Activated CD4-positive, alpha-beta T cell treated with anti-CD3 and anti-CD28 coated beads for 4 hours (primary cell): ENCODE measurements around the gene DNAJB4.
"Not testable (repeated sequence)": the region's sequence is repeated elsewhere in the genome, so short reads cannot be mapped to it uniquely, and the experiment has no call there.

ENCODE experiments used
- DNase-seq, 2 donors: peaks; one replicate each; pipeline ENCODE4 v3.0.0-alpha.2; 2020

Gene DNAJB4

DNA sequence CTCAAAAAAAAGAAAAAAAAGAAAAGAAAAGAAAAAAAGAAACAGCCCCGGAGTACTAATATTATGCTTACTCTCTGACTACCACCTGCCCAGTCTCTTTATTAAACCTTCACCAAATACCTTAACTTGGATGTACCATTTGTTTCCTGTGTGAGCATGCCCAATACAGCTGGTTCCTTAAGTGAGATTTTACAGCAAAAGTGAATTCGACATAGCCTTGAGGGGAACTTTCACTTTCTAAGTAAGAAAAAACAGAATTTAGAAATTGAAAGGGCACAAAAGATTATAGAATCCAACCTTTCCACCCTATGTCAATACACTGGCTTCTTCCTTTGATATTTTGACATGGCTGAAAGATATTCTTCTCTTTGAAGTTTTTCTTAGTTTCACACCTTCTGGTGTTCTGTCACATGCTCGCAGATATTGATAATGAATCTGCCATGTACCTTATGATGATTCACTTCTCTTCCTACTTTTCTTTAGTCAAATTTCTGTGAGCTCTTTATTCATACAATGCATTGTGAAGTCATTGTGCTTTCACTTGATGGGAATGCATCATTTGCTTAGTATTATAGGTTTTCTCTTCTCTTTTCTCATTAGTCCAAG, 35.8 kb downstream of the DNAJB4 start:
- DNase-seq: no peak

DNA sequence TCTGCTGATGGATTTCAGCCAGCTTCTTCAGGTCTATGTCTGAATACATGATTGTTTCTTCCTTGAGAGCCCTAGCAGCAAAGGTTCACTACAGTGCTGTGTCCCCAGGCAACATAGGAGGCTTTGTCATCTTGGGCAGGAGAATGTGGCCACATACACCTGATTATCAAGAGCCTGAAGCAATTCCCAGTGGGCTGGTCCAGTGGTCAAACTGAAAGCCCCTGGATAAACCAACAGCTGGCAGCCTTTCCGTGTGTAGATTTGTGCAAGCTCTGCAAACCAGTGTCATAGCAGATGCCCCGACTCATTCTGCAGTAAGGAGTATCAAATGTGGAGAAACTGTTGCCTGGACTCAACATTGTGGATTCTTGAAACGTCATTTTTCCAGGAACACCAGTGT, 38.7 kb downstream of the DNAJB4 start:
- no peak for DNase-seq

DNA sequence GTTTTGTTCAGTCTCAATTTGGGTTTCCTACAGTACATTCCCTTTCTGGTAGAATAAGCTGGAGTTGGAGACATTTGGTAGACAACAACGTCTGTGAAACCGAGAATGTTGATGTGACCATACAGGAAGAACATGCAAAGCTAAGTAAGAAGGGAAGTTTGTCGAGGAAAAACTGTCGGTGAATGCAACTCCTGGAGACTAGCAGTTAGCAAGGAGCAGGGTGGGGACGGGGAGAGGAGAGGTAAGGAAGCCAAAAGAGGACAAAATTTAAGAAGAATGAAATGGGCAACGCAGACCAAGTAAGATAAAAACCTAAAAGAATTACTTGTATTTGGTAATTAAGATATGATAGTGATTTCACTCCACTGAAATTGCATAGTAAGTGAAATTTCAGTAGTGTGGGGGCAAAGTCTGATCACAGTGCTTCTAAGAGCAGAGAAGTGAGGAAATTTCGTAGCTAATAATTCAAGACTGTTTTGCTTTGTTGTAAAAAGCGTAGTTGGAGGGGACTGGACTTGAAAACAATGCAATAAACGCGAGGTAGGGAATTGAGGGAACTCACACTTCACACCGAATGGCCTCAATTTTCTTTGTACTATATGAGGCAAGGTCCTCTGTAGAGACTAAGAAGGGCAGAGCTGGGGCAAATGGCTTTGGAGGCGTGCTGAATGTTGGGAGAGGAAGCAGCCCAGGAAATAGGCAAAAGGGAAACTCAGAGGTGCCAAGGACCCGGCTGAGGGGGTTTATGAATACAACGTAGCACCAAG, 40.2 kb downstream of the DNAJB4 start:
- DNase-seq: no peak

DNA sequence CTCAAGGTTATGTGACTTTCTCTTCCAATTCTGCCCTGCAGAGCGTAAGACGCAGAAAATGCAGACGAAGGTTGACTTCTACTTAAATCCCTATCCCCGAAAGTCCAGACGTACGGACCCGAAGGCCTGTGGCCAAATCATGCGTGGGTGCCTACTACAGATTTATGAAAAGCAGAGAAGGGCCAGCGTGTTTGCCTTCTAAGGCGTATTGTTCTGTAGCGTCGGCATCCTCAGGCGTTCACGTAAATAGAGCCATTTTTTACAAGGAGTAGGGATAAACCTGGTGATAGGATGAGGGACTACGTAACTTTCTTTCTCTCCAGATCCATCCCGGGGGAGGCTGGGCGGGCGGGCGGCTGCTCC, 40.8 kb downstream of the DNAJB4 start:
- DNase-seq: no peak

DNA sequence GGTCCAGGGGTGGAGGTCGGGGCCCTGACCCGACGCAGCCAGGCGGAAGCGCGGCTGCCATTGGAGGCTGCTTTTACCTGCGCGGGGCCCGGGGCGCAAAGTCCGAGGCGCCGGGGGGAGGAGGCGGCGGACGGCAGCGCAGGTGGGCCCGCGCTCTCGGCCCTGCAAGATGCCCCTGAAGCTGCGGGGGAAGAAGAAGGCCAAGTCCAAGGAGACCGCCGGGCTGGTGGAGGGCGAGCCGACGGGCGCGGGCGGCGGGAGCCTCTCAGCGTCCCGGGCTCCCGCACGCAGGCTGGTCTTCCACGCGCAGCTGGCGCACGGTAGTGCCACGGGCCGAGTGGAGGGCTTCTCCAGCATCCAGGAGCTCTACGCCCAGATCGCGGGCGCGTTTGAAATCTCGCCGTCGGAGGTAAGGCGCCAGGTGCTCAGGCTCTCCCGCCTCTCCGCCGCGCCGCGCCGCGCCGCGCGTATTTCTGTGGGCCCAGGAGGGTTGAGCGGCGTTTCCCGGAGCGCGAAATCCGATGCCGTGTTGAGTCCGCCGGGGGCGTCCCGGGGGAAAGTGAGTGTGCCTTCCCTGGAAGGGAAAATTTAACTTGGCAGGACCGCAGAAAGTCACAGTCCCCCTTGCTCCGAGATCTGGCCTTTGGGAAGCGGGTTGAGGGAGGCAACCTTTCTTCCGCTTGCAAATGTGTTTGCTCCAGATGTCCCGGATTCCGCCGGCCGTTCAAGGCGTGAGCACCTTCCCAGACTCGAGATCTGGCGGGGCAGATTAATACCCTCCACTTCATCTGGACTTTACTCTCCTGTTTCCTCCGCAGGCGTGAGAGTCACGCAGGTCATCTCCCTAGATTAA, 41.4 kb downstream of the DNAJB4 start, which contains the start of gene GIPC2:
Gene GIPC2, plus strand, starts transcription at position 41 of the 853 bp plus-strand sequence. Its CDS starts 129 bp downstream, at position 170.
- peak; percentile 5 to 8 for DNase-seq

DNA sequence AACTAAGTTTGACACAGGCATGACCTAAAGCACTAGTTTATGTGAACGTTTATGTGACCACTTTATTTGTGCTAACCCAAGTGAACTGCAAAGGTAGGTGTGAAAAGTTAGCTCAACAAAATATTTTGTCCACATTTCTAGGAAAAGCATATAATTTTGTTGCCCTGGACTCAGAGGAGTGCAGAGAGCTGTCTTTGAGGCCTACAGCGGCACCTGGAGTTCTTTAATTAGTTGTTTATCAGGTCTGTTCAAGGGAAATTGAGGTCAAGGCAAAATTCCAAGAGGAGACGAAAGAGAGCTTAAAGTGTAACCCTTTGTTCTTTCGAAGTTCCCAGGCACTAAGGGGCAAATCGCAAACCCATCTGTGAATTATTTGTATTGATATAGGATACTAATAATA, 42.4 kb downstream of the DNAJB4 start:
- DNase-seq: no peak

DNA sequence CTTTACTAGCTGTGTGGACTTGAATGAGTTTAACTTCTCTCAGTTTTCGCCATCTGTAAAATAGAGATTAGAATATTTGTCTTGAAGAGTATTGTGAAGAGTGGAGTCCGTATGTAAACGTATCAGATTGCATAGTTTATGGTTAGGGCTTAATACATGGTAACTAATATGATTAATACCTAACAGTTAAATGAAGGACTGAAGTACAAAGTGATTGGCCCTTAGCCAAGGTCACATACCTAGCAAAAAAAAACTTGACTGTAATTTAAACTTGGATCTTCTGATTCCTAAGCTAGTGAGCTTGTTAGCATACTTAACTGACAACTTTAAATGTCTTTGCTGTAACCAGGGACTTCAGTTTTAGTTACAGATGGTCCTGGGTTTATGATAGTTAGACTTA, 42.9 kb downstream of the DNAJB4 start:
- DNase-seq: no peak

DNA sequence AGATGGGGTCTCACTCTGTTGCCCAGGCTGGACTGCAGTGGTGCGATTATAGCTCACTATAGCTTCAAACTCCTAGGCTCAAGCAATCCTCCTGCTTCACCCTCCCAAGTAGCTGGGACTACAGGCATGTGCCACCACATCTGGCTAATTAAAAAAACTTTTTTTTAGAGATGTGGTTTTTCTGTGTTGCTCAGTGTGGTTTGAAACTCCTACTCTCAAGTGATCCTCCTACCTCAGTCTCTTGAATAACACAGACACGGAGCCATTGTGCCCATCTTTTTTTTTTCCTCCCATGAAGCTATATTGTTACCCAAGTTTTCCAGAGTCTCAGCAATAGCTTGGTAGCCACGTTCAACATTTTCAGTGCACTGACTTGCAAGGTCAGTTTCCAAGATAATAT, 43.7 kb downstream of the DNAJB4 start:
- no peak for DNase-seq

DNA sequence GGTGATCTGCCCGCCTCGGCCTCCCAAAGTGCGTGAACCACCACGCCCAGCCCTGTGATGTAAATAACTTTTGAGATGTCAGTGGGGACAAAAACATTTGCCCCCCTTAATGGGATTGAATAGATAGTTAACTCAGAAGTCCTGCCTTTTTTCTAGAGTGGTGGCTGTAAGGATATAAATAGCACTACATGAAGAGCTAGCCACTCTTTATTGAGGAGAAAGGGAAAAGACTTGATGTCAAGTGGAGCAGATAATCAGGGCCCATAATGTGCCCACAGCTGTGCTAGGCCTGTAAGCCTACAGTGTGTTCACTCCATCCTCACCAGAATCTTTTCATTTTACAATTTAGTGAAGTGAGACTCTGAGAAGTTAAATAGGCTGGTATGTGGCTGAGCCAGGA, 44.7 kb downstream of the DNAJB4 start:
- no peak for DNase-seq

DNA sequence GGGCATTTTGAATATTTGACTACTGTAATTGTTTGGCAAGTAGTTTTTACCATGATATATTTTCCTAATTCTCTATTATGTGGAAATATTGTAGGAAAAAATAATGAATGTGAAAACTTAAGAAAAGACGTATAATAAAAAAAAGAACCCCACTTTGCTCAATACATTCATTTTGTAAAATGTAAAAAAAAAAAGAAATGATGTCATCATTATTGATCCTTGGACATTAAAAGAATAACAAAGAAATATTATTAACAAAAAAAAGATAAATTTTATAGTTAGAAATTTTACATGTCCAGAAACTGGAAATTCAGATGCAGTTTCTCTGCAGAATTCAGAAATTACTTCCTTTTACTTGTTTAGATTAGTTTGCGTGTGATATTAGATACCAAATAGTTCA, 46.3 kb downstream of the DNAJB4 start:
- no peak for DNase-seq

DNA sequence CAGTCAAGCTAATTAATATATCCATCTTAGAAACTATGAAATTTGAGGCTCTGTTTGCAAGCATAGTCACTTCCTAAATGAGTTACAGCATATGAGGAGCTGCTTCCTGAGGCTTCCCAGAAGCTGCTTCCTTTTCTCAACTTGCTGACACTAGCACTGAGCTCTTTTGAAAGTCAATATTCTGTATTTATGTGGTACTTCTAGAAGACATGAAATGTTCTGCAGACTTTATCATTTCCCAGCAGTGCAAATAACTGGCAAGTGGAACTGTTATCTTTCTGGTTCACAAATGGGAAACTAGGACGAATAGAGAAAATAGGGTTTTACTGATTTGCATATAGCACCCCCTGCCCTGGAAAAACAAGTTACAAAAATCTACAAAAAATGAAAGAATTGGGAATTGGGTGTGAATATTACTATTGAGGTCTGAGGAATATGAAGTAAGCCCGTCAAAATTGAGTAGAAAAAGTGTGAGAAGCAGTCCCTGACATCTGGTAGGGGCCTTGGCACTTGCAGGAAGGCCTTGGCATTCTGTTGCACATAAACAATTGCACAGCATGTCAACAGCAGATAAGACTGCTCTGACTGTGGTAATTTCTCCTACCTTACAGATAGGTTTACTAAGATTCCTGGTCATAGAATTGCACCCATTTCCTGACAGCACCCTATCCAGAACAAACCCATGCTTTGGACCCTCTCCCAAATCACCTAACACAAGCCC, 48.1 kb downstream of the DNAJB4 start:
- DNase-seq: no peak

DNA sequence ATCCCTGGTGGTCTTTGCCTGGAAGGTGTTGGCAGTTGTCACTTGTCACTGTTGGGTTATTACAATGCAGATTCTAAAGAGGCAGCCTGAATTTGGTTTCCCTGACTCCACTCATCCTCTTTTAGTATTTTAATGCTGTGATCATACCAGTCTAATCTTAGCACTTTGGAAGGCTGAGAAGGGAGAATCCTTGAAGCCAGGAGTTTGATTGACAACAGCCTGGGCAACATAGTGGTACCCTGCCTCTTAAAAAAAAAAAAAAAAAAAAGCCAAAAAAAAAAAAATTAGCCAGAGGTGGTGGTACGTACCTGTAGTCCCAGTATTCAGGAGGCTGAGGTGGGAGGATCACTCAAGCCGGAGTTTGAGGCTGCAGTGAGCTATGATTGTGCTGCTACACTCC, 48.8 kb downstream of the DNAJB4 start:
- no peak for DNase-seq

DNA sequence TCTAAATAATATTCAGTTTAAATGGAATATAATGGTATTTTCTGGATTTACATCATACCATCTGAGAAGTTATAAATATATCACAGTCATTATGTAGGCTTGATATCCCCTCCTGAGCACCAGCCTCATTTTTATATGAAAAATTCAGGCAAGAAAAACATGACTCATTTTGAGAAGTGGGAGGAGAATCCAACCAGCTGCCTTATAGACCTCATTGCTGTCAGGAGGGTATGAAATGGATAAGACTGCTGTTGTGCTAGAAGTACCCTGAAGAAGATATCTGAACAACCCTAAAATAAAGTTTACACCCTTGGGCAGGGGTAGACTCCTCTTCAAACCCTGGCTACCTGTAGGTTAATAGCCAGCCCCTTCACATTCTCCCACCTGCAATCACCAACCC, 49.8 kb downstream of the DNAJB4 start:
- DNase-seq: no peak

DNA sequence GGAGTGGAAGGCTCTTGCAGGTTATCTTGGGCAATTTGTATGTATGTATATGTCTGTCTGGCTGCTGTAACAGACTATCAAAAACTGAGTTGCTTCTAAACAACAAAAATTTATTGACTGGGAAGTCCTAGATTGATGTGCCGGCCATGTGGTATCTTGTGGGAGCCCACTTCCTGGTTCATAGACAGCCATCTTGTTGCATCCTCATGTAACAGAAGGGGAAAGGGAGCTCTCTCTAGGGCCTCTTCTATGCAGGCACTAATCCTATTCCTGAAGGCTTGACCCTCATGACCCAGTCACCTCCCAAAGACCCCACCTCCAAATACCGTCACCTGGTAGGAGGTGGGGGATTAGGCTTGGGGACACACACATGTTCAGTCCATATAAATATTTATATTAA, 50.2 kb downstream of the DNAJB4 start:
- no peak for DNase-seq

DNA sequence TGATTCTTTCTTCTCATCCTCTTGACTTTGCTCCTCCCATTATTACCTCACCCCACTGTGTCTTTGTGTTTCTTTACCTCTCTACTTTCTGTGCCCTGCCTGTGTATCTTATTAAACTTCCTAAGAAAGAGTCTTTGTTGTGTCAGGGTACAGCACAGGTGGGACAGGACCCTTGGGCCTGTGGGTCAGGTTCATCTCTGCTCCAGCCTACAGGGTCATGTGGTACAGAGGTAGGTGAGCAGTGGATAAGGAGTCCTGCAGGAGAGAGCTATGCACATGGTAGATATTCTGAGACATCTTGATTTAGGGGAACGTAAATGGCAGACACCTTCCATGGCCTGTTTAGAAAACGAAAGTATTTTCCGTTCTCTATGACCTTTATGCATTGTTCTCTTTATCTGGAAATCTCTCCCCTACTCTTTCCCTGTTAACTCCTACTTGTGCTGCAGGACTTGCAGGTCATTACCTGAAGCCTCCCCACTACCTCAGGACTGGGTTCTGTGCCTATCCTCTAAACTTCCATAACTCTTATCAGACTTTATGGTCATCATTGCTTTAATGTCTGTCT, 50.9 kb downstream of the DNAJB4 start:
- no peak for DNase-seq

DNA sequence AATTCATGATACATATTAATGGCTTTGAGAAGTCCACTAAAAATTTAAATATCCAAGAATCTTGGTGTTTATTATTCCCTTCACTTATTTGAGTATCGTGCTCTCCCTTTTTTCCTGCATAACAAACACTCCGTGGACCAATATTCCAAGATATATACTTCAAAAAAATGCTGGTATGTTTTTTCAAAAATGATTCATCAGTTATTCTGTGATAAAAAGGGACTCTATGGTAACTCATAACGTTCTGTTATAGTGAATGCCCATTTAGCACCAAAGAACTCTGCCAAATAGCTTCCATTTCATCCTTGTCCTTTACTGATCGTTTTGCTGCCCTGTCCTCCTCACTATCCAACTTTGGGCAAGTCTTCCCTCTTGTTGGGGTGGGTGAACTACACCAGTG, 53.9 kb downstream of the DNAJB4 start:
- DNase-seq: no peak

DNA sequence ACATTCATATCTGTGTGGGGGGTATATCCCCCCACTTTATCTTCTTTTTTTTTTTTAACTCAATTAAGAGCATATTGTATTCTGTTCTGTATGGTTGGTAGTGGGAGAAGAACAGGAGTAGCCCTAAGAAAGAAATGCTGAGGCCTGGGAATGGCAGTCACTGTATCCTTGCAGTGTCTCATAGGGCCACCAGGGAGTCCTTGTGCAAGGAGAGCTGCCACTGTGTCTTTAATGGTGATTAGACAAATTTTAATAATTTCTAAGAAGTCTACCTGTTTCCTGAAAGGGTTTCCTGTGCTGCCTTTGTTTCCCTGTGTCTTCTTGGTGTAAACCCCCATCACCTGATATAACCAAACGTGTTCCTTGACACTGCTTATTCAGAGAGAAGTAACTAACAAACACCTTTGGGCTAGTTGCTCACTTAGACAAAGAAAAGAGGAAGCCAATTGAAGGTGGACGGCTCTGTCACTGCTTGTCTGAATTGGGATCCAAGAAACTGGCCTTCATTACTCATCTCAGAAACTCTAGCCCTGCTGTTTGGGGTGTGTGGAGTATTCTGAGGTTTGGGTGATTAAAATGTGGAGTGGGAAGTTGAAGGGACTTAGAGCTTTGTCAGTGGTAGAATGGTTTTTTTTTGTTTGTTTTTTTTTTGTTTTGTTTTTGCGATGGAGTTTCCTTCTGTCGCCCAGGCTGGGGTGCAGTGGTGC, 56.3 kb downstream of the DNAJB4 start:
- DNase-seq: no peak

DNA sequence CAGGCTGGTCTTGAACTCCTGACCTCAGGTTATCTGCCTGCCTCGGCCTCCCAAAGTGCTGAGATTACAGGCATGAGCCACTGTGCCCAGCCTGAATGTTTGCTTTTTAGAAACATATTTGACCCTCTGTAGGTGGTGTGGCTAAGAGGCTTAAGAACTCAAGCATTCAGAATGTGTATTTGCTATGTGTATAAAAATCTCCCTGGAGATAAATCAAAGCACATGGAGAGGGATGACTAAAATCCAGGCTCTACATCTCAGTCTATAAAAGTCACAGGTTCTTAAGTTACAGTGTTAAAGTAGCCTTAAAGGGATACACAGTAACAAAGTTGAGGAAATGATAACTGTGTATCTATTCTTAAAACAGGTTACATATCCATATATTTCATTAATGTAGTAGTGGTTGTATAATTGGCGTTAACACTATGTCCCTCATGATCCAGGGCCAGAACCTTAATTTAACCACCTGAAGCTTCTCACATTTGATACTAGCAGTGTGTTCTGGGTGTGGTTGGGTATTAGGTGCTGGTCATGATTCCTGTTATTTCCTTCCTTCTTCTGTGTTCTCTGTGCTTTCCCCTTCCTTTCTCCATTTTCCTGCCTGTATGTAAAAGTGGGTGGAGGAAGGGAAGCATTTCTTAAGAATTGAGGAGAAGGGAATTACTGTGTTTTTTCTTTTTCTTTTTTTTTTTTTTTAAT, 57.2 kb downstream of the DNAJB4 start:
- no peak for DNase-seq

DNA sequence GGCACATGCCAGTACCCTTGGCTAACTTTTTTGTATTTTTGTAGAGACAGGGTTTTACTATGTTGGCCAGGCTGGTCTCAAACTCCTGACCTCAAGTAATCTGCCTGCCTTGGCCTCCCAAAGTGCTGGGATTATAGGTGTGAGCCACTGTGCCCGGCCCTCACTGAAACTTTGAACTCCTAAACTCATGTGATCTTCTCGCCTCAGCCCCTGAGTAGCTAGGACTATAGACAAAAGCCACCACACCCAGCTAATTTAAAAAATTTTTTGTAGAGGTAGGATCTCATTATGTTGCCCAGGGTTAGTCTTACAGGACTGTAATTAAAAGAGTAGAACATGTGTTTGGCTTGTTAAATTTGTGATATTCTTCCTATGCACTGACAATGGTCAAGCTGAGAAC, 60.1 kb downstream of the DNAJB4 start:
- DNase-seq: not testable (repeated sequence)
